Stimulated activated CD4-positive, alpha-beta T cell treated with anti-CD3 and anti-CD28 coated beads, Interleukin-1b, Interleukin-23, amount 100 ng/mL, for 48 hours (primary cell): ENCODE results near the gene ANKRD55.
"Not testable (repeated sequence)": the region's sequence is repeated elsewhere in the genome, so short reads cannot be mapped to it uniquely, and the experiment has no call there.

Experiments used
- DNase-seq: peaks from one replicate; pipeline ENCODE4 v3.0.0-alpha.2; 2020

ANKRD55 gene

GRCh38 chr5:56233230-56233629 lies at the start of gene ANKRD55:
Gene ANKRD55, minus strand, starts transcription at chr5:56233330. Its CDS starts 417 bp downstream, at chr5:56232913.
- no peak for DNase-seq

- DNase-seq, result no peak
Observed at GRCh38 chr5:56282216-56282615, 49.1 kb upstream of the ANKRD55 start.

GRCh38 chr5:56281489-56282165 lies 48.5 kb upstream of the ANKRD55 start:
- DNase-seq, result no peak

GRCh38 chr5:56279979-56280378 lies 46.8 kb upstream of the ANKRD55 start:
- DNase-seq, result no peak

- DNase-seq, result no peak
Observed at GRCh38 chr5:56279291-56279690, 46.2 kb upstream of the ANKRD55 start.

- DNase-seq, result no peak
Observed at GRCh38 chr5:56278335-56278753, 45.2 kb upstream of the ANKRD55 start.

GRCh38 chr5:56277573-56277972 lies 44.4 kb upstream of the ANKRD55 start:
- DNase-seq, result no peak

GRCh38 chr5:56273376-56273955 lies 40.3 kb upstream of the ANKRD55 start:
- no peak for DNase-seq

GRCh38 chr5:56272765-56273164 lies 39.6 kb upstream of the ANKRD55 start:
- DNase-seq, result no peak

- DNase-seq, result peak; percentile 80
Observed at GRCh38 chr5:56270568-56271392, 37.6 kb upstream of the ANKRD55 start.

GRCh38 chr5:56270058-56270457 lies 36.9 kb upstream of the ANKRD55 start:
- DNase-seq, result no peak

GRCh38 chr5:56269216-56269927 lies 36.2 kb upstream of the ANKRD55 start:
- DNase-seq, result peak; percentile 27

GRCh38 chr5:56268707-56269106 lies 35.6 kb upstream of the ANKRD55 start:
- not testable (repeated sequence) for DNase-seq

- DNase-seq, result no peak
Observed at GRCh38 chr5:56267856-56268255, 34.7 kb upstream of the ANKRD55 start.

- no peak for DNase-seq
Observed at GRCh38 chr5:56264417-56265025, 31.4 kb upstream of the ANKRD55 start.

GRCh38 chr5:56262279-56262678 lies 29.1 kb upstream of the ANKRD55 start:
- DNase-seq, result no peak

GRCh38 chr5:56259002-56259511 lies 25.9 kb upstream of the ANKRD55 start:
- no peak for DNase-seq

GRCh38 chr5:56257763-56258529 lies 24.8 kb upstream of the ANKRD55 start:
- DNase-seq, result not testable (repeated sequence)

GRCh38 chr5:56257010-56257409 lies 23.9 kb upstream of the ANKRD55 start:
- no peak for DNase-seq

- DNase-seq, result no peak
Observed at GRCh38 chr5:56255502-56255901, 22.4 kb upstream of the ANKRD55 start.

- DNase-seq, result no peak
Observed at GRCh38 chr5:56253924-56254323, 20.8 kb upstream of the ANKRD55 start.

- DNase-seq, result no peak
Observed at GRCh38 chr5:56253126-56253525, 20.0 kb upstream of the ANKRD55 start.
